ENCODE results near the gene PTPRO.

GRCh38 chr12:15364221-15365160 is 42.2 kb downstream of the PTPRO start:
- TF ChIP-seq CTCF (IDR thresholded peaks at IDR 0.05; ENCODE audit: insufficient read depth, low read length, poor library complexity, severe bottlenecking) (no peak), EZH2phosphoT487 (conservative IDR thresholded peaks at IDR 0.05; ENCODE audit: low read length) (no peak)
